ENCODE measurements around the gene ORC3. TPM values are rescaled to one million over a fixed set of nuclear protein-coding genes. Genes with fewer than 3 reads are reported as not detected.
A peak's percentile ranks its signal among the peaks of the same experiment; 100 is the strongest.

The ORC3 gene
- total and polyA plus RNA-seq, 7 donors: 10.2 to 27.6 (median 17.5) TPM

DNA sequence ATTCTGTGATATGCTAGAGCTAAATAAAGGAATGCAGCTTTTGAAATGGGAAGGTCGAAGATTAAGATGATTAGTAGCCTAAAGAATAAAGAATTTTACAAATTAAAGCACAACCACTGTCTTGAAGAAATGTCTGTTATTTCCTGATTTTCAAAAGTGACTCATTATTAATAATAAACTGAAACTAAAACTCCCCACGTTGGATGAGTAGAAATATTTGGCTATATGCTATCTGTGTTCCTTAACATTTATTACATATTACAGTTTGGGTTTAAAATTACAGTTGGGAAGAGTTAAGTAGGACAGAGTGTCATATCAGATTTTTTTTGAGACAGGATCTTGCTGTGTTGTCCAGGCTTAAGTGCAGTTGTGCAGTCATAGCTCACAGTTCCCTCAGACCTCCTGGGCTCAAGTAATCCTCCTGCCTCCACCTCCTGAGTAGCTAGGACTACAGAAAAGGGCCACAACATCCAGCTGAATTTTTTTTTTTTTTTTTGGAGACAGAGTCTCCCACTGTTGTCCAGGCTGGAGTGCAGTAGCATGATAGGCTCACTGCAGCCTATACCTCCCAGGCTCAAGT is 65.0 kb downstream of the ORC3 start:
- 75 to 85% methylated on average over 2 of the region's 2 CpGs for WGBS, 2 donors
- Histone ChIP-seq H3K4me1 (peaks cover 0 to 17% (median 12%) of the 10 kb centered on the region in 4 donors), H3K27me3 (no peaks in the 10 kb centered on the region), H3K9me3 (no peaks in the 10 kb centered on the region), H3K27ac (no peak overlapping the region), H3K36me3 (peaks cover 0 to 38% (median 3%) of the 10 kb centered on the region in 4 donors), H3K4me3 (no peak overlapping the region)
- intact Hi-C loops (cut with DNase I): no loop called here
- no peak for DNase-seq
- TF ChIP-seq POLR2A (IDR thresholded peaks at IDR 0.05): no peak
- no peak for TF ChIP-seq POLR2AphosphoS5 (IDR thresholded peaks at IDR 0.05)
- TF ChIP-seq EP300 (IDR thresholded peaks at IDR 0.05): no peak
- TF ChIP-seq, protein P1, sequence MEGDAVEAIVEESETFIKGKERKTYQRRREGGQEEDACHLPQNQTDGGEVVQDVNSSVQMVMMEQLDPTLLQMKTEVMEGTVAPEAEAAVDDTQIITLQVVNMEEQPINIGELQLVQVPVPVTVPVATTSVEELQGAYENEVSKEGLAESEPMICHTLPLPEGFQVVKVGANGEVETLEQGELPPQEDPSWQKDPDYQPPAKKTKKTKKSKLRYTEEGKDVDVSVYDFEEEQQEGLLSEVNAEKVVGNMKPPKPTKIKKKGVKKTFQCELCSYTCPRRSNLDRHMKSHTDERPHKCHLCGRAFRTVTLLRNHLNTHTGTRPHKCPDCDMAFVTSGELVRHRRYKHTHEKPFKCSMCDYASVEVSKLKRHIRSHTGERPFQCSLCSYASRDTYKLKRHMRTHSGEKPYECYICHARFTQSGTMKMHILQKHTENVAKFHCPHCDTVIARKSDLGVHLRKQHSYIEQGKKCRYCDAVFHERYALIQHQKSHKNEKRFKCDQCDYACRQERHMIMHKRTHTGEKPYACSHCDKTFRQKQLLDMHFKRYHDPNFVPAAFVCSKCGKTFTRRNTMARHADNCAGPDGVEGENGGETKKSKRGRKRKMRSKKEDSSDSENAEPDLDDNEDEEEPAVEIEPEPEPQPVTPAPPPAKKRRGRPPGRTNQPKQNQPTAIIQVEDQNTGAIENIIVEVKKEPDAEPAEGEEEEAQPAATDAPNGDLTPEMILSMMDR (IDR thresholded peaks at IDR 0.05): no peak

- peaks cover 0 to 31% (median 3%) of the 10 kb centered on the region in 4 donors for H3K36me3 ChIP-seq
- H3K4me1 ChIP-seq: peaks cover 0 to 26% (median 21%) of the 10 kb centered on the region in 4 donors
- no peak overlapping the region for H3K27ac ChIP-seq
- TF ChIP-seq POLR2AphosphoS5 (IDR thresholded peaks at IDR 0.05) (no peak), EP300 (IDR thresholded peaks at IDR 0.05) (no peak), POLR2A (IDR thresholded peaks at IDR 0.05) (no peak)
- TF ChIP-seq, protein P1 (IDR thresholded peaks at IDR 0.05): no peak
- no peaks in the 10 kb centered on the region for H3K27me3 ChIP-seq
- DNase-seq: no peak
- H3K4me3 ChIP-seq: no peak overlapping the region
- intact Hi-C loops (cut with DNase I): no loop called here
- H3K9me3 ChIP-seq: no peaks in the 10 kb centered on the region
Measured at GRCh38 chr6:87655824-87656223, 65.9 kb downstream of the ORC3 start.

DNA sequence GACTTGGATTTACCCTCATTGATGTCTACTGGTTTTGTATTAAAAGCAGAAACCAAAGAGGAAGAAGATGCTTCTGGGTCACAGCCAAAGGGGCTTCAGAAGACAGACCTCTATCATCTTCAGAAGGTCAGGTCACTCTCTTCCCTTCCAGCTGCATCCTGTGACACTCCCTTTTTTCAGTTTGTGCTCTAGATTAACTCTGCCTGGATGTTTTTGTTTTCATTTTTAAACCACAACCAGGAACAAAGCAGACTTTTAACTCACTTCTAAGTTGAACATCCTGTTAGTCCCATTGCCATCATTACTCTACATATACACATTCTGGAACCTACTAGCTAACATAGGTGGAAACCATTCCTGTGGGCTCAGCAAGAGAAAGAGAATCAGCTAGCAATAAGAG is 66.9 kb downstream of the ORC3 start:
- no peak overlapping the region for H3K4me3 ChIP-seq
- H3K9me3 ChIP-seq: no peaks in the 10 kb centered on the region
- peaks cover 0 to 29% (median 25%) of the 10 kb centered on the region in 4 donors for H3K4me1 ChIP-seq
- no peaks in the 10 kb centered on the region for H3K27me3 ChIP-seq
- no peak overlapping the region for H3K27ac ChIP-seq
- DNase-seq: no peak
- peaks cover 0 to 31% (median 3%) of the 10 kb centered on the region in 4 donors for H3K36me3 ChIP-seq
- TF ChIP-seq, protein P1 (IDR thresholded peaks at IDR 0.05): no peak
- intact Hi-C loops (cut with DNase I): no loop called here

DNA sequence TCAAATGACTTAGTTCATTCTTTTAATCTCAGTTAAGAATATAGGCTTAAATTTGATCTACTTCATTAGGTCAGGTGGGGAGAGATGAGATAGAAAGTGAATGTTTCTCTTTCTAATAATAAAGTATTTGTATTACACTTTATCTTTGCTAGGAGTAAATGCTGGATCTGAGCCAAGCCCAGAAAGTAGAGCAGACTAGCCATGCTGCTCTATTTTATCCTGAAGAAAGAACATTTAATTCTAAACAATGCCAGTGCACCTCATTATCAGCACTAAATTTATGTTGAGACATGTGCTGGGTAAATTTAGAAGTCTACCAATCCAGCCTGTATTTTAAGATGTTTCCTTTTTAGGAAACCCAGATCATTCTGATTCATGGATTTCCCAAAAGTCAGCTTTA is 68.6 kb downstream of the ORC3 start:
- DNase-seq: no peak
- no peaks in the 10 kb centered on the region for H3K9me3 ChIP-seq
- peak overlapping the region in 3 of 4 donors; percentile 21 to 59 (median 23) for H3K27ac ChIP-seq
- H3K36me3 ChIP-seq: peaks cover 0 to 27% (median 3%) of the 10 kb centered on the region in 4 donors
- H3K4me3 ChIP-seq: no peak overlapping the region
- peaks cover 0 to 37% (median 32%) of the 10 kb centered on the region in 4 donors for H3K4me1 ChIP-seq
- no peaks in the 10 kb centered on the region for H3K27me3 ChIP-seq
- TF ChIP-seq POLR2AphosphoS5 (IDR thresholded peaks at IDR 0.05): peak in 3 of 4 donors; percentile 22 to 44 (median 25)
- TF ChIP-seq, protein P1 (IDR thresholded peaks at IDR 0.05): no peak
- TF ChIP-seq POLR2A (IDR thresholded peaks at IDR 0.05): no peak
- intact Hi-C loops (cut with DNase I): no loop called here

Data from sigmoid colon (tissue), 7 donors.